ENCODE measurements around the gene IGSF8. TPM values are rescaled to one million over a fixed set of nuclear protein-coding genes. Genes with fewer than 3 reads are reported as not detected.

IGSF8 gene
- total RNA-seq, 1 donor from 2014 or later = 42.8 TPM

DNA sequence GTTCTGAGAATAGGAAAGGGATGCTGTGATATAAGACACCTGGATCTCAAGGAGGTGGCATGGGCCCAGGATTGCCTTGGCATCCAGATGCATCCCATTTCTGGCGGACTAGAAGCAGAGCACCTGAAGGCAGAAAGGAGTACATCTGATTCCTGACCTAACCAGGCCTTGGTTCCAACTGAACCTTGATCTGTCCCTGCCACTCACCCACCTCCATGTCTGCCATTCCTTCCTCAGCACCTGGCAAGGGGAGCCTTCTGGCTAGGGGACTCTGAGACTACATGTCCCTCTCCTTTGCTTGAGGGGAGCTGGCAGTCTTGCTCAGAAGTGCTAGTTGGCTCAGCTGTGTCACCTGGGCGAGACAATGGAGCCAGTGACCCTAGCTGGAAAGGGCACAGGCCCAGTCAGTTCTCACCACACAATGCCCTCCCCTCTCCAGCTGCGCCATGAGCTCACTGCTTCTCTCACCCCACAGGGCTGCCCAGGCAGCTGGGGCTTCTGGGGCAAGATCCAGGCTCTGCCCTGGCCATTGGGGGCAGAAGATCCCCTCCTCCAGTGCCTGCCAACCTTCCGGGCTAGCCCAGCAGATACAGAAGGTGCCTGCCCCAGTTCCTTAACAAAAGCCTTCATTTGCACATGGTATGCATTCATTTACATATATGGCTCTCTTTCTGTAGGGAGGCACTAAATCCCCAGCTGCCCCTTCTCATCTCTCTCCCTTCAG, 2.9 kb downstream of the IGSF8 start:
- Histone ChIP-seq H3K36me3 (ENCODE audit: insufficient read depth, low read length) (no peaks in the 10 kb centered on the region), H3K9me3 (ENCODE audit: insufficient read depth, low read depth, low read length) (no peaks in the 10 kb centered on the region), H2AFZ (ENCODE audit: low read depth, low read length) (peak overlapping the region; percentile 9), H3K4me1 (ENCODE audit: insufficient read depth, low read length) (peaks cover 9% of the 10 kb centered on the region), H3K79me2 (ENCODE audit: insufficient read depth, low read length) (no peaks in the 10 kb centered on the region), H3K27ac (ENCODE audit: low read depth, low read length) (no peak overlapping the region), H4K20me1 (ENCODE audit: insufficient read depth, low read length) (peaks cover 6% of the 10 kb centered on the region), H3K27me3 (ENCODE audit: insufficient read depth, low read length) (no peaks in the 10 kb centered on the region), H3K9ac (ENCODE audit: low read length) (no peak overlapping the region), H3K4me2 (ENCODE audit: low read length) (no peak overlapping the region), H3K4me3 (ENCODE audit: insufficient read depth, low read depth, low read length) (no peak overlapping the region)
- Mint-ChIP-seq H3K36me3 (ENCODE audit: low read depth, unreplicated experiment) (peaks cover 2% of the 10 kb centered on the region), H3K27me3 (ENCODE audit: low read depth, unreplicated experiment) (no peaks in the 10 kb centered on the region), H3K4me3 (ENCODE audit: unreplicated experiment) (no peak overlapping the region), H3K4me1 (ENCODE audit: low read depth, unreplicated experiment) (peaks cover 6% of the 10 kb centered on the region), H3K27ac (ENCODE audit: unreplicated experiment) (no peak overlapping the region), H3K9me3 (ENCODE audit: unreplicated experiment) (no peaks in the 10 kb centered on the region)
- no peak for FAIRE-seq
- no peak for TF ChIP-seq EZH2 (IDR thresholded peaks at IDR 0.05; ENCODE audit: insufficient read depth, low read length)
- TF ChIP-seq, protein P1, sequence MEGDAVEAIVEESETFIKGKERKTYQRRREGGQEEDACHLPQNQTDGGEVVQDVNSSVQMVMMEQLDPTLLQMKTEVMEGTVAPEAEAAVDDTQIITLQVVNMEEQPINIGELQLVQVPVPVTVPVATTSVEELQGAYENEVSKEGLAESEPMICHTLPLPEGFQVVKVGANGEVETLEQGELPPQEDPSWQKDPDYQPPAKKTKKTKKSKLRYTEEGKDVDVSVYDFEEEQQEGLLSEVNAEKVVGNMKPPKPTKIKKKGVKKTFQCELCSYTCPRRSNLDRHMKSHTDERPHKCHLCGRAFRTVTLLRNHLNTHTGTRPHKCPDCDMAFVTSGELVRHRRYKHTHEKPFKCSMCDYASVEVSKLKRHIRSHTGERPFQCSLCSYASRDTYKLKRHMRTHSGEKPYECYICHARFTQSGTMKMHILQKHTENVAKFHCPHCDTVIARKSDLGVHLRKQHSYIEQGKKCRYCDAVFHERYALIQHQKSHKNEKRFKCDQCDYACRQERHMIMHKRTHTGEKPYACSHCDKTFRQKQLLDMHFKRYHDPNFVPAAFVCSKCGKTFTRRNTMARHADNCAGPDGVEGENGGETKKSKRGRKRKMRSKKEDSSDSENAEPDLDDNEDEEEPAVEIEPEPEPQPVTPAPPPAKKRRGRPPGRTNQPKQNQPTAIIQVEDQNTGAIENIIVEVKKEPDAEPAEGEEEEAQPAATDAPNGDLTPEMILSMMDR (IDR thresholded peaks at IDR 0.05; ENCODE audit: insufficient read depth, low read depth, low read length) = no peak
- DNase-seq (ENCODE audit: low read depth) = no peak

DNA sequence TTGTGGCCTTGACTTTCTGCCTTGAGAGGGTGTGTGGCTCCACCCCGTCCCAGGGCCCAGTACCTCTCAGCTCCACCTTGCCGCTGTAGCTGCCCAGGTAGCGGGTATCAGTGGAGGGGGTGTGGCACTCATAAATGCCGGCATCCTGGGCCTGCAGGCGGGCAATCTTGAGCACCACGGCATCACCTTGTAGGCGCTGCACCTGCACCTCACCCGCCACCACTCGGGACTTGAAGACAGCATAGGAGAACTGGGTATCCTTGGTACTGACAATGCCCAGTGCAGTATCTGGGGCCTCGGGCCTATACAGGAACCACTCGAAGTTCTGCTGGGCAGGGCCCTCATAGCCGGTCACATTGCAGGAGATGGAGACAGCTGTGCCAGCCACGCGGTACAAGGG, 3.6 kb downstream of the IGSF8 start:
- Mint-ChIP-seq H3K4me3 (ENCODE audit: unreplicated experiment) (no peak overlapping the region), H3K4me1 (ENCODE audit: low read depth, unreplicated experiment) (peaks cover 6% of the 10 kb centered on the region), H3K27me3 (ENCODE audit: low read depth, unreplicated experiment) (no peaks in the 10 kb centered on the region), H3K27ac (ENCODE audit: unreplicated experiment) (no peak overlapping the region), H3K9me3 (ENCODE audit: unreplicated experiment) (no peaks in the 10 kb centered on the region), H3K36me3 (ENCODE audit: low read depth, unreplicated experiment) (peaks cover 2% of the 10 kb centered on the region)
- no peaks in the 10 kb centered on the region for H3K9me3 ChIP-seq (ENCODE audit: insufficient read depth, low read depth, low read length)
- FAIRE-seq (no peak), DNase-seq (ENCODE audit: low read depth) (no peak)
- peaks cover 9% of the 10 kb centered on the region for H3K4me1 ChIP-seq (ENCODE audit: insufficient read depth, low read length)
- no peak overlapping the region for H3K9ac ChIP-seq (ENCODE audit: low read length)
- no peak overlapping the region for H2AFZ ChIP-seq (ENCODE audit: low read depth, low read length)
- TF ChIP-seq, protein P1 (IDR thresholded peaks at IDR 0.05; ENCODE audit: insufficient read depth, low read depth, low read length) = no peak
- no peak for TF ChIP-seq EZH2 (IDR thresholded peaks at IDR 0.05; ENCODE audit: insufficient read depth, low read length)
- H3K4me3 ChIP-seq (ENCODE audit: insufficient read depth, low read depth, low read length) = no peak overlapping the region
- no peak overlapping the region for H3K27ac ChIP-seq (ENCODE audit: low read depth, low read length)
- H4K20me1 ChIP-seq (ENCODE audit: insufficient read depth, low read length) = peaks cover 6% of the 10 kb centered on the region
- no peaks in the 10 kb centered on the region for H3K27me3 ChIP-seq (ENCODE audit: insufficient read depth, low read length)
- H3K4me2 ChIP-seq (ENCODE audit: low read length) = no peak overlapping the region
- no peaks in the 10 kb centered on the region for H3K79me2 ChIP-seq (ENCODE audit: insufficient read depth, low read length)
- no peaks in the 10 kb centered on the region for H3K36me3 ChIP-seq (ENCODE audit: insufficient read depth, low read length)

GRCh38 chr1:160094291-160094625, 4.2 kb downstream of the IGSF8 start:
- H3K9me3 ChIP-seq (ENCODE audit: insufficient read depth, low read depth, low read length) = no peaks in the 10 kb centered on the region
- H3K27ac ChIP-seq (ENCODE audit: low read depth, low read length) = no peak overlapping the region
- FAIRE-seq = no peak
- H3K27me3 ChIP-seq (ENCODE audit: insufficient read depth, low read length) = no peaks in the 10 kb centered on the region
- no peak for DNase-seq (ENCODE audit: low read depth)
- H4K20me1 ChIP-seq (ENCODE audit: insufficient read depth, low read length) = peaks cover 6% of the 10 kb centered on the region
- H3K36me3 Mint-ChIP-seq (ENCODE audit: low read depth, unreplicated experiment) = peaks cover 2% of the 10 kb centered on the region
- peaks cover 8% of the 10 kb centered on the region for H3K4me1 ChIP-seq (ENCODE audit: insufficient read depth, low read length)
- no peak for TF ChIP-seq EZH2 (IDR thresholded peaks at IDR 0.05; ENCODE audit: insufficient read depth, low read length)
- TF ChIP-seq, protein P1 (IDR thresholded peaks at IDR 0.05; ENCODE audit: insufficient read depth, low read depth, low read length) = no peak
- H3K27me3 Mint-ChIP-seq (ENCODE audit: low read depth, unreplicated experiment) = no peaks in the 10 kb centered on the region
- H3K4me3 ChIP-seq (ENCODE audit: insufficient read depth, low read depth, low read length) = no peak overlapping the region
- H3K4me2 ChIP-seq (ENCODE audit: low read length) = no peak overlapping the region
- H3K4me3 Mint-ChIP-seq (ENCODE audit: unreplicated experiment) = no peak overlapping the region
- no peaks in the 10 kb centered on the region for H3K36me3 ChIP-seq (ENCODE audit: insufficient read depth, low read length)
- H3K9ac ChIP-seq (ENCODE audit: low read length) = no peak overlapping the region
- H3K9me3 Mint-ChIP-seq (ENCODE audit: unreplicated experiment) = no peaks in the 10 kb centered on the region
- H3K79me2 ChIP-seq (ENCODE audit: insufficient read depth, low read length) = no peaks in the 10 kb centered on the region
- peaks cover 6% of the 10 kb centered on the region for H3K4me1 Mint-ChIP-seq (ENCODE audit: low read depth, unreplicated experiment)
- H3K27ac Mint-ChIP-seq (ENCODE audit: unreplicated experiment) = no peak overlapping the region
- H2AFZ ChIP-seq (ENCODE audit: low read depth, low read length) = no peak overlapping the region
